NOMO-1 treated with DMSO at 0.1 percent for 48 hours (cell line): Measurements from ENCODE around the gene CPLX3.
"Not testable (repeated sequence)": the region's sequence is repeated elsewhere in the genome, so short reads cannot be mapped to it uniquely, and the experiment has no call there.

Experiments used
- DNase-seq: peaks from one replicate; lab custom pipeline; 2025; ENCODE audit not compliant: unreplicated experiment; lab: John Stamatoyannopoulos, UW

Gene CPLX3, protein sequence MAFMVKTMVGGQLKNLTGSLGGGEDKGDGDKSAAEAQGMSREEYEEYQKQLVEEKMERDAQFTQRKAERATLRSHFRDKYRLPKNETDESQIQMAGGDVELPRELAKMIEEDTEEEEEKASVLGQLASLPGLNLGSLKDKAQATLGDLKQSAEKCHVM

DNA sequence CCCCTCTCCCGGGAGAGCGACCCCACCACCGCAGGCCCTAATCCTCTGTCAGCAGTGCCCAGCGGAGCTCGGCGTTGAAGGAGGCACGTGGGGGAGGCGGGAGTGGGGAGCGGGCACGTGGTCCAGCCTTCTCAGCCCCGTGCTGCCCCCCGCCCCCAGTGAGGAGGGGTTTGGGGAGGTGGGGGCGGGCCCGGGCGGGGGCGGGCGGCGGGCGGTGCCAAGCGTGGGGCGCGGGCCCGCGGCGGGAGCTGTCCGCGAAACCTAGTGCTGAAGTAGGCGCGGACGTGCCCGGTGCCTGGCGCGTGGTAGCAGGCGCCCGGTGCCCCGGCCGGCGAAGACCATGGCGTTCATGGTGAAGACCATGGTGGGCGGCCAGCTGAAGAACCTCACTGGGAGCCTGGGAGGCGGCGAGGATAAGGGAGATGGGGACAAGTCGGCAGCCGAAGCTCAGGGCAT lies at the start of gene CPLX3:
CPLX3 (plus strand) TSS at position 264 of the 456 bp plus-strand sequence; CDS start at position 341, 77 bp downstream.
- no peak for DNase-seq

DNA sequence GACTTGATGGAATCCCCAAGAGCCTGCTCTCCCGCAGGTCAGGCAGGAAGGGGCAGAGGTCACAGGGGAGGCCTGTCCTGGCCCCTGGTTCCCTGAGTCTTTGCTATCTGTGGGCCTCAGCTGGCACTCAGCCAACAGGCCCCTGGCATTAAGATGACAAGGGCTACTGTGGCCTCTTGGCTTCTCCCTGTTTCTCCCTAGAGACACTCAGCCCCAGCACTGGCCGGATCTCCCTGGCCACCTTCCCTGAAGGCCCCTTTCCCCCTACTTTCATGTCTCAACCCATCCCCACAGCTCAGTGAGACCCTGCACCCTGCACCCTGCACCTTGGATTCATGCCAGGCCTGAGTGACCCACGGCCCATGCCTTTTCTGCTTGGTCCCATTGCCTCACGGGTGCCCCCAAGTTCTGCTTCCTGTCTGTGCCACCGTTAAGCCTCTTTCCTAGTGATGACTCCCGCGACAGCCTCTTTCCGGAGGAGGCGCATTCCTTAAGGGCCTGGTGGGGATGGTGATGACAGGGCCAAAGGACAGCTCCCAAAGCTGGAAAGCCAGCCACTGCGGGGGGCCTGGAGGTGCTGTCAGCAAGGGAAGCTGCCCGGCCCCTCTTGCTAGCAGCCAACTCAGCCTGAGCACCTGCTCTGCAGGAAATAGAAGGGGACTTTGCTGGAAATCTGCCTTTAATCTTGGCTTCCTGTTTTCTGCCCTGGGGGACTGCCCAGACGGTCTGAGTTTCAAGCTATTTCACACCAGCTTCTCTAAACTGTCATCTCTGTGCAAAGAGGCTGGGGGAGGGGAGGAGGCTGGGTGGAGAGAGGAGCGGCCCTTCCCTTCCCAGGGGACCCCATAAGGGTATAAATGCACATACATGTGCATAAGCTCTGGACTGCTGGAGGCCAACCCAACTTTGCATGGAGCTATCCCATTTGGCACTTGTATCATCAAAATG lies 49.3 kb upstream of the CPLX3 start:
- DNase-seq = peak; percentile 86

DNA sequence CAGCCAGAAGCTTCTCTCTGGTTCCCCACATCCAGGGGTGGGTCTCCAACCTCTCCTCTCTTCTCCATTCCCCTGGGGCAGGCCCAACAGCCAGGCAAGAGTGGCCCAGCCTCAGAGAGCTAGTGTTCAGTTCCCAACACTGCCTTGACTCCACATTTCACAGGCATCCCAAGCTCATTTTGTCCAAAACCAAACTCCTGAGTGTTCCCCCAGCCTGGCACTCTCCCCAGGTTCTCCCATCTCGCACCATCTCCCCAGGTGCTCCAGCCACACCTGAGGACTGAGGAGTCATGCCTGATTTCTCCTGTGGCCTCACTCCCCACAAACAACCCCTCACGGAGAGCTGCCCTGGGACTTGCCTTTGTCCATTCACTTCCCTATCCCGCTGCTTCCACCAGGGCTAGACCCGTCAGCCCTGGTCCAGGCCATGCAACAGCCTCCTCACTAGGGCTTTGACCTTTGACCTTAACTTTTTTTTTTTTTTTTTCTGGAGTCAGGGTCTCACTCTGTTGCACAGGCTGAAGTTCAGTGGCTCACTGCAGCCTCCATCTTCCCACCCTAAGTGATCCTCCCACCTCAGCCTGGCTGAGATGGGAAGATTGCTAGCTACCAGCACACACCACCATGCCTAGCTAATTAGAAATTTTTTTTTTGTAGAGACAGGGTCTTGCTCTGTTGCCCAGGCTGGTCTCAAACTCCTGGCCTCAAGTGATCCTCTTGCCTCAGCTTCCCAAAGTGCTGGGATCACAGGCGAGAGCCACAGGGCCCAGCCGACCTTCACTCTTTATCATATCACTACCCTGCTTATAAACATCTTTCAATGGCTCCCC lies 48.4 kb upstream of the CPLX3 start:
- DNase-seq = no peak

DNA sequence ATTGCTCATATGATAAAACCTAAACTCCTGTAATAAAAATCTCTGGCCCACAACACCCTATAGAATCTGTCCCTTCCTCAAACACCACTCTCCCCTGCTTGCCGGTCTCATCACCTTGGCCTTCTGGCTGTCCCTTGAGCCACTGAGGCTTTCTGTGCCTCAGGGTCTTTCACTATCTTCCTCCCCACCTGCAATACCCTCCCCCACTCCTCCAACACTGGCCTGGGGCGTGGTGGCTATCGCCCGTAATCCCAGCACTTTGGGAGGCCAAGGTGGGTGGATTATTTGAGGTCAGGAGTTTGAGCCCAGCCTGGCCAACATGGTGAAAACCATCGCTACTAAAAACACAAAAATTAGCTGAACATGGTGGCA lies 47.8 kb upstream of the CPLX3 start:
- DNase-seq = no peak

DNA sequence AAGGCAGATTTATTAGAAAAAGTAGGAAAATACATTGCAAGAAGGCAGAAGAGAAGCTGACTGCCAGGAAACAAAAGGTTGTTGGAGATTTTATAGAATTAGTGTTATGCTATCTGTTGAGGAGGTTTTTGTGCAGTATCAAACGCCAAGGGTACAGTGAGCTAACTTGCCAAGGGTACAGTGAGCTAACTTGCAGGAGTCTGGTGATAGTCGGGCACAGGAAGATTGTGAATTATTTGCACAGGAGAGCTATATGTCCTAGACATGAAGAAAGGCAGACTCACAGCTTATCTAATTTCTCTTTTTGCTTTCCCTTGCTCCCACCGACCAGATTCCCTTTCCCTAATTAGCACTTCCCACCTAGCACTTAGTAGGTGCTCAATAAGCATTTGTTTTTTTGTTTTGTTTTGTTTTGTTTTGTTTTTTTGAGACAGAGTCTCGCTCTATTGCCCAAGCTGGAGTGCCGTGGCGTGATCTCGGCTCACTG lies 47.2 kb upstream of the CPLX3 start:
- DNase-seq = no peak

DNA sequence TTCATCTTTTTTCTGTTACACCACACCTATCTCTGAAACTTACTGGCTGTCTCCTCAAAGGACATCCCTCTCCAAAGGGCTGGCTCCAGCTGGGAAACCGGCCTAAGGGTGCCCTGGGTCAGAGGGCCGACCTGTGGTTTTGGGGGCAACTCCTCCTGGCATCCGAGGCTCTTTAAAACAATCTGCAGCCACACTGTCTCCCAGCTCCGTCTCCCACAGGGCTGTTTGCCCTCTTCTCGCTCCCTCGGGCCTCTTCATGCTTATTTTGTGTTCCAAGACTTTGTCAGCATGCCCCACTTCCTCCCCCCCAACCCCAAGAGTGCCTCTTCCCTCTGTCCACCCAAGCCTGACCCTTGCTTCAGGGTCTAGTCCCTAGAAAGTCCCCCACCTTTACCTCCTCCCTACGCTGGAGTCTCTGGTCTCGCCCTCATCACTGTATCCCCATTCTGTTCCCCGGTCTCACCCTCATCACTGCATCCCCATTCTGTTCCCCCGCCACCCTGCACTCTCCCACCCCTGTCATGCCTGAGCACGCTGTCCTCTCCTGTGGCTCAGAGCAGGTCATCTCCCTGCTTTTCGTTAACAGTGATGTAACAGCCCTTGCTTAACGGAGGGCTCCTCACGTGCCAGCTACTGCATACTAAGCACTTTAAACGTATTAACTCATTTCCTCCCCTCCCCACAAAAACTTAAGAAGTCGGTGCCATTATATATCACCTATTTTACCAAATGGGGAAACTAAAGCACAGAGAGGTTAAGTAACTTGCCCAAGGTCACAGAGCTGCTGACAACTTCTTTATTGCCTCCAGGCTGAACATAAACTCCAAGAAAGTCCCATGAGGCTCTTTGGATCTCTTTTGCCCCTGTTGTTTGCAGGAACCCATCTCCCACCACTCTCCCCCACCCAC lies 45.6 kb upstream of the CPLX3 start:
- peak; percentile 91 for DNase-seq

DNA sequence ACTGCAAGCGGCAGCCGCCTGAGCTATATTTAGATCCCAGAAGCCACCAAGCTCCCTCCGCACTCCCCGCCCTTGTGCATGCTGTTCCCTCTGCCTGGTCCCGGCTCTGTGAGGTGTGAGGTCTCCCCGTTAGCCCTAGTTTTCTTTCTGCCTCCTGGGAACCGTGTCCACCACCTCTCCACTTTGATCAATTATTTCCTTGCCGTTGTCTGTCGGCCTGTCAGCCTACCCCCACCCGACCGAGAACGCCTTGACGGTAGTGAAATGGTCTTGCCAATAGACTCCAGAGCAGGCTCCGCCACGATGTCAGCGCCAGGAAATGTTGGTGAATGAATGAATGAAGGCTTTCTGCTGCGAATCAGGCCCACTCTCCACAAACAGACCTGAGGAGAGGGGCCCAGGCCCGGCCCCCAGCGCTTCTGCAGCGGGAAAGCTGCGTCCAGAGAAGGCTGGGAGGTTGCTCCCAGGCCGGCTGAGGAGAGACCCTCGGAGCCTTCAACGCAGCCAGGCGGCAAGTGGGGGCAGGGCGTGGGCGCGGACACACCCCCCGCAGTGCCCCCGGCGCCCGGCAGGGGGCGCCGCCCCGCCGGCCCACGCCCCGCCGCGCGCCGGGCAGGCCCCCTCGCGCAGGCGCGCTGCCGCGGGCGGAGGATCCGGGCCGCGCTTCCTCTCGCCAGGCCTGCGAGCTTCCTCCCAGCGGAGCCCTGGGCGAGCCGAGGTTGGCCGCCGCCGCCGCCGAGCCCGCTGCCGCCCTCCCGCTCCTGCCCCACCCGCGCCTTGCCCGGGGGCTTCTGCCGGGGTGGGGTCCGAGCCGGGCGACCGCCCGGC lies 44.8 kb upstream of the CPLX3 start, which contains the start of gene CSK:
CSK (plus strand) TSS at position 650 of the 828 bp plus-strand sequence. CDS start 16,218 bp downstream, outside the sequence.
- peak; percentile 65 for DNase-seq

DNA sequence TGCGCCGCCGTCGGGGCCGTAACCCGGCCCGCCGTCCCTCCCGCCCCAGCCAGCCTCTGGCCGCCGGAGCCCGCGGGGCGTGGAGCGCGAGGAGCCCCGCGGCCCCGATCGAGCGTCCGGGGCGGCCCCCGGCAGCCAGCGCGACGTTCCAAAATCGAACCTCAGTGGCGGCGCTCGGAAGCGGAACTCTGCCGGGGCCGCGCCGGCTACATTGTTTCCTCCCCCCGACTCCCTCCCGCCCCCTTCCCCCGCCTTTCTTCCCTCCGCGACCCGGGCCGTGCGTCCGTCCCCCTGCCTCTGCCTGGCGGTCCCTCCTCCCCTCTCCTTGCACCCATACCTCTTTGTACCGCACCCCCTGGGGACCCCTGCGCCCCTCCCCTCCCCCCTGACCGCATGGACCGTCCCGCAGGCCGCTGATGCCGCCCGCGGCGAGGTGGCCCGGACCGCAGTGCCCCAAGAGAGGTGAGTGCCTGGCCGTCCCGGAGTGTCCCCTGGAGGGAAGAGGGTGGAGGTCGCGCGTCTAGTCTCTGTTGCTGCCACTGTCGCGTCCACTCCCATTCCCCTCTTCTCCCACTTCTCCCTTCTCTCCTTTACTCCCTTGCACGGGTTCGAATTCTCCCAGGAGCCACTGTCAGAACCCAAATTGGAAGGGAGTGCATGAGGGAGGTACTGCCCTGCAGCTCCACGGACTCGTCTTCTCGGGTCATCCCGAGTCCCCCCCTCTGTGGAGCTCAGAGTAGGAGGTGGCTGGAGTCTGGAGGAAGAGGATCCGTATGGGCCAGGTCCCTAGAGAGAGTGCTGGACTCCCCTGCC lies 44.0 kb upstream of the CPLX3 start:
- peak; percentile 38 for DNase-seq

DNA sequence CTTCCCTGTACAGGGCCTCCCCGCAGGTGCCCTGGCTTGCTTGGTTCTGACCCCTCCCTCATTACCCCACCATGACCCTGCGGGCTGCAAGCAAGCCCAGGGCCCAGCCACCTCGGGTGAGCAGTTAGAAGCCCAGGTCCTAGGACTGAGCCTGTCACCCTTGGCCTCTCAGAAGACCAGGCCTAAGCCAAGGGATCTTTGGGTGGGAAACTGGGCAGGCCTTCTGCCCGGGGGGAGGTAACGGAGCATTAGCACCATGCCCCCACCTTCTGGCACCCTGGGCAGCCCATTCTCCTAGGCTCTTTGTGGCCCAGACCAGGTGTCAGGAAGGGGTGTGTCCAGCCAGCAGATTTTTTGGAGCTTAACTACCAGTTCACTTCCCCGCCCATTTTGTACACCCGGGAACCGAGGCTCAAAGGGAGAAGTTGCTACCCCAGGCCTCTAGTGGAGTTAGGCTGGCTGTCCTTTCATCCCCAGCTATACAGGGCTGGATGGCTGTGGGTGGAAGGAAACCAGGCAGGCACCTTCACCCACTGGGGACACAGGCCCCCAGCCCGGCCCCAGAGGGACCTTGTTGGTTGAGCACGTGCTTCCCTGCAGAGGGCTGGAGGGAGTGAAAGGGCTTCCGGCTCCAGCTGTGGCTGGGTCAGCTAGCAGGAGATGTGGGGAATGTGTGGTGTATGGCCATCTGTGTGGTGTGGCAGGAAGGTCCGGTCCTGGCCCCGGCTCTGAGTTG lies 43.2 kb upstream of the CPLX3 start:
- peak; percentile 82 for DNase-seq

DNA sequence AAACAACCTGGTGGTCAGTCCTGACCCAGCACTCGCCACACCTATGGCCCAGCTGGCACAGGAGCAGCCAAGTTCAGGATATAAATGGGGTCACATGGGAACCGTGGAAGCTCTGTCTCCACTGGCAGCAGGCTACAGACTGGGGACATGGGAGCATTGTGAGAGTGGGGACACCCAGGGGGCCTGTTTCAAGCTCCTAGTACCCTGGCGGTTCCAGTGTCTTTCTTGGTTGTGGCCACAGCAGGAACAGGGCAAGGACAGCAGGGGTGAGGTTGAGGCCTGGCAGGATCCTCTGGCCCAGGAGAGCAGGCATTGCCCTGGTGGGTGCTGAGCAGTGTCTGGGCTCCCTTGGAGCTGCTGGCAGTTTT lies 42.6 kb upstream of the CPLX3 start:
- DNase-seq = no peak

DNA sequence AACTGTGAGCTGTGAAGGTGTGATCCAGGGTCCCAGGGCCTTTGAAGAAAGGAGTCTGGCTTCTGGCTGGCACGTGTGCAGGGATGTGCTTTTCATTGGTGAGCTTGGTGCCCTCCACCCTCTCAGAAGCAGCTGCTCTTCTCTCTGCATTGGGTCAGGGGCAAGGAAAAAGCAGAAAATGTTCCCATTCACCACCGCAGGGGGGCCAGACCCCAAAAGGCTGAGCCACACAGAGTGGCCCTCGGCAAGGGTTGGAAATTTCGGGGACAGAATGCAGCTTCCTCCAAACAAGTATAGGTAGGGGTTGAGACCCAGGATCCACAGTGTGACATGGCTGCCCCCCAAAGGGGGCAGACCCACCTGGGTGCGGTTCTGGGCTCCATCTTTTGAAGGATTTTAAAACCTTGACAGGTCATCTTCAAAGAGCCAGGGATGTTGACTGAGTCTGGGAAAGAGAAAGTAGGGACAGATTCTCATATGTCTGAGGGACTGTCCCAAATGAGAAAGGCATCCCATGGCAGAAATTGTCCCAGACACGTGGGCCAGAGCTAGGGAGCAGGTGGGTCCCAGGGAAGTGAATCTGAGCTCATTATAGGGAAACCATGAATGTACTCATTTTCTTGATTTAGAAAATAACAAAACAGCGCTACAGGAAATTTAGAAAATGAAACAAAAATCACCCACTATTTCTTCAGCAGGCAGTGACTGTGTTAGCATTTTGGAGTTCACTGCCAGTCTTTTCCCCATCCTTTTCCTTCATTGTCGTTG lies 41.8 kb upstream of the CPLX3 start:
- no peak for DNase-seq

DNA sequence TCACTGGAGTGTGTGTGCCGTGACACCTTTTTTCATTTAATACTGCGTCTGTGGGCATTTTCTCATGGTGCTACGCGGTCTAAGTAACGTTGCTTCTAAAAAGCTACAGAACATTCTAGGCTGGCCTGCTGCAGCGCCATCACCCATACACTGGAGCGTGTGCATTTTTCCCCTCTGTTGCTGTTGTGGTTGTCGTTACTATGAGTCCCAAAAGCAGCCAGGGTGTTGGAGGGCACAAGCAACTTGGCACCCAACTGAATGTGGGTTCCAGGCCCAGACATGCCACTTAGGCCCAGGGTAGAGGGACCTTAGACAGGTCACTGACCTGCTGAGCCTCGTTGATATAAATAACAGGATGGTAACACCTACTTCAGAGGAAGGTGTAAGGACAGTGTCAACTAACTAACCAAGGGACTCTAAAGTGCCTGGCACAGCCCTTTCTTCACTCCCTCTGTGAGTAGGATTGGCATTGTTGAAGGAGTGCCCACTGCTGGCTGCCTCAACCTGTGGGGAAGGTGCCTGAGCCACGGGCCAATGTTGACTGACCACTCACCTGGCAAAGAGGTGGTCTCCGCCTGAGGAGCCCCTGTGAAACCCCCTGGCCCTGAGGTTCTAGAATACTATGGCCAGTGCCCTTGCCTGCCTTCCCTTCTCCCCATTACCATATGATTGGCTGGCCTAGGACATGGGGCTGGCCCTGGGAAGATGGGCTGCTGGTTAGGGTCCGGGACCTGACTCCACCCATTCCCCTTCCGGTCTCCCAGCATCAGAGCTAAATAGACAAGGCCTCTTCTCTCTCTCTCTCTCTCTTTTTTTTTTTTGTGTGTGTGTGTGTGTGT lies 41.0 kb upstream of the CPLX3 start:
- DNase-seq = no peak

DNA sequence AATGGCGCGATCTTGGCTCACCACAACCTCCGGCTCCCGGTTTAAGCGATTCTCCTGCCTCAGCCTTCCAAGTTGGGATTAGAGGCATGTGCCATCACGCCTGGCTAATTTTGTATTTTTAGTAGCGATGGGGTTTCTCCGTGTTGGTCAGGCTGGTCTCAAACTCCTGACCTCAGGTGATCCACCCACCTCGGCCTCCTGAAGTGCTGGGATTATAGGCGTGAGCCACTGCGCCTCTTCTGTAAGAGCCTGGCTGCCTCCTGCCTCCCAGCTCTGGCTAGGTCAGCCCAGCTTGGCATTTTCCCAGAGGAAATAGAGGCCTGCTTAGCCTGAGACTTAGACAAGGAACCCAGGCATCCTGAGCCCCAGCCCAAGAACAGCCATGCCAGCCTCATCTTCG lies 40.3 kb upstream of the CPLX3 start:
- DNase-seq = not testable (repeated sequence)

DNA sequence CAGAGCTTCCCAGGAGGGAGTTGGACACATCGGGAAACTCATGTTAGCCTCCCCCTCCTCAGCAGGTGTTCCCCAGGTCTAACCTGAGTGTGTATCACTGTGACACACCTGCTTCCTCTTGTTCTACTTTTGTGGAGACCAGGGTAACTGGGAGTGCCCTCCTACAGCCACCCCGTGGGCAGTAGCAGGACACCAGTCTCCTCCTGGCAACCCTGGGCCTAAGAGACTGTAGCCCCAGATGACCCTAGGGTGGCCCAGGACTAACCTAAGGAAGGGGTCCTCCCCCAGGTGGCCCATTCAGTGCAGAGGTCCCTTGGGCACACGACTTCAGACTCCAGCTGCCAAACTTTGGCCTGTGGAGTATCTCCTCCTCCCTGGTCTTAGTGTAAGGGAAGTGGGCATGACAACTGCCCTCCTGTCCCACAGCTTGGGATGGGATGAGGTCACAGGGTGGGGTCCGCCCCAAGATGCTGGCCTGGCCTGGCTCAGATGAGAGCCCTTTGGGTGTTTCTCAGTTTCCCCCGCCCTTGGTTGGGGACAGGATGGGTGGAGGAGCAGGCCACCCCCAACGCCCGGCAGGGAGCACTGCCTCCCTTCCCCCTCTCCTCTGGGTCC lies 39.8 kb upstream of the CPLX3 start:
- no peak for DNase-seq

DNA sequence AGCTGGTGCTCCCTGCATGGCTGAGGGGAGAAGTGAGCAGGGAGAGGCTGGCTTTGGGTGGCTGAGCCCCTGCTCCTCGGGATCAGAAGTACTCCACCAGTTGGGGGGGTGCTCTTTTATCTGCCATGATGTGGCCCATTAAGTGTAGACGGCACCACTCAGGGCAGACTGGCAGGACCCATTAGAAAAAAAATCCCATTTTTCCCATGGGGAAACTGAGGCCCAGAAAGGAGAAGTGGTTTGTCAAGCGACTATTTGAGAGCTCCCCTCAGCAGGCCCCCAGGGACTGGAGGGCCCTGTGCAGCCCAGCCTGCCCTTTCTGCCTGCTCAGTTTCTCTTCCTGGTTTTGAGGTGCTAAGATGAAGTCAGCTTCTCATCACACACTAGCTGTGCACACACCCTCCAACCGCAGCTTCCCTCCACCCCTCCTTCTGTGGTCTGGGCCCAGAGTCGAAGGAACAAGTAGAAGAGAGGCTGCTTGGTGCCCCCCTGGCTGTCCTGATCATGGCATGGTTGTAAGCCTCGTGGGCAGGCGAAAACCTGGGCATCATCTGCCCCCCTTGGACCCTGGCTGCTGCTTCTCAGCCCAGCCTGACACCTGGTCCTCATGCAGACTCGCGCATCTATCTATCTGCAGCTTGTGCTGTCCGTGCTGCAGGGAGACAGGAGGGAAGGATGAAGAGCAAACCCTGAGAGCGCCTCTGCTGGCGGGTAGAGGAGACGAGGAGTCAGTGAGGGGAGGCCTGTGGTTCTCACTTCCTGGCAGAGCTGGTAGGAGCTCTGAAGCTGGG lies 39.0 kb upstream of the CPLX3 start:
- DNase-seq = peak; percentile 99
